IMR-90 (cell line): ENCODE measurements around the gene RAB25. TPM values are rescaled to one million over a fixed set of nuclear protein-coding genes. Genes with fewer than 3 reads are reported as not detected.

Experiments
- CHD1 ChIP-seq: IDR thresholded peaks from 2 replicates; pipeline ENCODE4 v1.6.1; 2012; ENCODE audit warnings: low read depth, low read length, improper control_type of control experiment
- FOS ChIP-seq: fragments of 150-350 bp; IDR thresholded peaks from 2 replicates; pipeline ENCODE4 v1.6.1; 2016; ENCODE audit warnings: low read depth, low read length
- MAFK ChIP-seq: IDR thresholded peaks from 2 replicates; pipeline ENCODE4 v1.6.1; 2012; ENCODE audit warnings: low read depth, low read length, improper control_type of control experiment
- MAZ ChIP-seq: IDR thresholded peaks from 2 replicates; pipeline ENCODE4 v1.6.1; 2012; ENCODE audit warnings: low read depth, mild to moderate bottlenecking, low read length, improper control_type of control experiment, moderate library complexity, borderline replicate concordance
- MXI1 ChIP-seq: IDR thresholded peaks from 2 replicates; pipeline ENCODE4 v1.6.1; 2012; ENCODE audit warnings: low read depth, mild to moderate bottlenecking, low read length, moderate library complexity, borderline replicate concordance
- RAD21 ChIP-seq: IDR thresholded peaks from 2 replicates; pipeline ENCODE4 v1.6.1; 2012; ENCODE audit warnings: low read length, improper control_type of control experiment
- SMC3 ChIP-seq: fragments of 150-350 bp; IDR thresholded peaks from 2 replicates; pipeline ENCODE4 v1.6.1; 2016; ENCODE audit warnings: low read depth, mild to moderate bottlenecking, antibody characterized with exemption, low read length, moderate library complexity
- polyA plus RNA-seq, 3 experiments: library from polyadenylated mRNA; depleted of rRNA; stranded (reverse); fragments of >200 nt; gene quantifications; 2 replicates each; pipeline ENCODE4 v1.2.3, GENCODE V29; 2012; ENCODE audit warnings: low replicate concordance in 1 of 3
- total RNA-seq: library from RNA; depleted of rRNA; stranded (reverse); fragments of >200 nt; gene quantifications from 2 replicates; pipeline ENCODE4 v1.2.3, GENCODE V29; 2012
- TF ChIP-seq, protein P1 (sequence below): fragments of 150-350 bp; IDR thresholded peaks from 2 replicates; pipeline ENCODE4 v1.6.1; 2016; ENCODE audit warnings: low read depth, mild to moderate bottlenecking, low read length, moderate library complexity, borderline replicate concordance

RAB25 gene
- total and polyA plus RNA-seq, 2 of the 4 experiments (the other 2 are of a cell fraction): not detected

DNA sequence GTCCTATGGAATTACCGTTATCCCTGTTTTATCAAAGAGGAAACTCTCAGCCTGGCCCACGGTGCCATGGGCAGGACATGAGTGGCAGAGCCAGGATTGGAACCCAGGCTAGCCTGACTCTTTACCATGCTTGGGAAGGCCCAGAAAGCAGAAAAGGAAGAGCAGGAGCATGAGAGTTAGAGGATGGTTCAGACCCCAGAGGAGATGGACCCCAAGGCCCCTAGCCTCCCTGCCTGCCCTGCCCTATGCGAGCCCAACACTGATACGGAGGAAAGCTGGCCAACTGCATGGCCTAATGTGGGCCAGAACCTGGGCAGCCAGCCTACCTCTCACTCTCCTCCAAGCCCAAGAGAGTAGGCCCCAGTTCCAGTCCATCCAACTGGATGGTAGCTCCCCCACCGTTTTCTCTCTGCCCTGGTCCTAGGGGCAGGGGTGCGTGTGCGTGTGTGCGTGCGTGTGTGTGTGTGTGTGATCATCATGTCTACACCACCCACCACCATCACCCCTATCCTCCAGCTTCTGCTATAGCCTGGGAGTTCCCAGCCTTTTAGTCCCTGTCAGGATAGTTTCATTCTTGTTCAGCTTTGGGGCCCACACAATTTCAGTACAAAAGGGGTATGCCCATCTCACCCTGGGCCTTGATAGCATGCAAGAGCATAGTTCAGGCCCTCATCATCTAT lies 36.7 kb downstream of the RAB25 start (continued):
- TF ChIP-seq, protein P1, sequence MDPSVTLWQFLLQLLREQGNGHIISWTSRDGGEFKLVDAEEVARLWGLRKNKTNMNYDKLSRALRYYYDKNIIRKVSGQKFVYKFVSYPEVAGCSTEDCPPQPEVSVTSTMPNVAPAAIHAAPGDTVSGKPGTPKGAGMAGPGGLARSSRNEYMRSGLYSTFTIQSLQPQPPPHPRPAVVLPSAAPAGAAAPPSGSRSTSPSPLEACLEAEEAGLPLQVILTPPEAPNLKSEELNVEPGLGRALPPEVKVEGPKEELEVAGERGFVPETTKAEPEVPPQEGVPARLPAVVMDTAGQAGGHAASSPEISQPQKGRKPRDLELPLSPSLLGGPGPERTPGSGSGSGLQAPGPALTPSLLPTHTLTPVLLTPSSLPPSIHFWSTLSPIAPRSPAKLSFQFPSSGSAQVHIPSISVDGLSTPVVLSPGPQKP: no peak
- TF ChIP-seq MAZ (no peak), SMC3 (no peak), MXI1 (no peak), RAD21 (no peak), FOS (no peak), MAFK (no peak), CHD1 (no peak)
